ENCODE data around the gene NRL.
A peak's percentile ranks its signal among the peaks of the same experiment; 100 is the strongest.

The NRL gene

GRCh38 chr14:24098927-24099813 is 15.6 kb downstream of the NRL start:
- no peak for DNase-seq

GRCh38 chr14:24098229-24098926 is 16.4 kb downstream of the NRL start:
- no peak for DNase-seq

- no peak for DNase-seq
Measured at GRCh38 chr14:24096545-24097181, 18.1 kb downstream of the NRL start.

DNA sequence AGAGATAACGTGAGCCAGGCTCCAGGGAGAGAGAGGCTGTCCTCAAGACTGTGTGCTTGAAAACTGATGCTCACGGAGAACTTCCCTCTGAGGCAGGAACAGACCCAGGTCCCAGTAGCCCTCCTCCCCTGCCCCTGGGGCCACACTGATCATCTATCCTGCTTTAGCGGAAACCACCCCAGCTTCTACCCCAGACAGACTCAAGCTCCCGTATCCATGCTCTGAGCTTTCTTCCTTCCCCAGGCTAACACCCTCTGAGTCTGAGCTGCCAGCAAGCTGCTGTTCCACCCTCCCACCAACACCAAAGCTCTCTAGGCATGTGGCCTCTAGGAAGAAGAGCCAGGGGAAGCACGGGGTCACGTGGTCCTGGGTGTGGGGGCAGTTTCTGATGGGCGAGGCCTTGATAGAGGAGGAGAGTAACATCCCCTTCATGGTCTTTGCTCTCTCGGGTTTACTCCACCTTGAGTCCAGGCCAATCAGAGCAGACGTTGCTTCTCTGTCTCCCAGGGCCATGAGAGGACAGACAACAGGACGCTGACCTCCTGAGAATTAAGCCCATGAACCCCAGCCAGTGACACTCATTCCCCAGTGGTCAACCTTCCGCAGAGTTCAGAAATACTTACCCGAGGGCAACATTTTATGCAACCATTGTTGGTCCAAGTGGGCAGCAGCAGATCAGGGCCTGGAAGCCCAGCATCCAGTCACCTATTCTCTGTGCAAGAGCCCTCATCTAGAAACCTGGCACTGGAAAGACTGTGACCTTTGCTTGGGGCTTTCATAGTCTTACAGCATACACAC is 19.3 kb downstream of the NRL start:
- peak in 1 of 2 experiments; percentile 51 for DNase-seq

DNA sequence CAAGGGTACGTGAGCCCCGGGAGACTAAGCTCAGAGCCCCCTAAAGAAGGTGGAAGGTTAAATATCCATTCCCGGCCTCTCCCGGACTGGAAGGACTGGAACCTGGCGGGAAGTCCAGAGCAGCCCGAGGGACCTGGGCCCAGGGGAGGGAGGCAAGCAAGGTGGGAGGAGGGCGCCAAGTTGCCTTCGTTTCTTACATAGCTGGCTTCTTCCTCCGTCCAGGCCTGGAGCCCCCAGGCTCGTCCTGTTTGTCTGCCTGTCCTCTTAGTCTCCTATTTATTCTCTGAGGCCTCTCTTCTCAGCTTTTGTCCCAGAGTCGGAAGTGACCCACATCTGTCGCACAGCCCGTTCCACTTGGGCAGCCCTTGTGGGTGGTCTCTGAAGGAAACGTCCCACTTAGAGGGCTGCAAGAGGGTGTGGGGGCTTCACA is 19.9 kb downstream of the NRL start:
- DNase-seq, result peak in 1 of 2 experiments; percentile 63

- peak; percentile 95 to 98 for DNase-seq
Measured at GRCh38 chr14:24093901-24094840, 20.6 kb downstream of the NRL start, which contains the start of gene PCK2. PCK2 (plus strand) TSS chr14:24094311; CDS start chr14:24094406, 95 bp downstream.

GRCh38 chr14:24093207-24093900 is 21.4 kb downstream of the NRL start:
- DNase-seq, result no peak

- no peak for DNase-seq
Measured at GRCh38 chr14:24092505-24093206, 22.1 kb downstream of the NRL start.

- DNase-seq, result no peak
Measured at GRCh38 chr14:24092110-24092504, 22.6 kb downstream of the NRL start.

- no peak for DNase-seq
Measured at GRCh38 chr14:24089890-24090289, 24.9 kb downstream of the NRL start.

GRCh38 chr14:24088095-24088494 is 26.7 kb downstream of the NRL start:
- DNase-seq, result no peak

GRCh38 chr14:24087004-24087403 is 27.7 kb downstream of the NRL start:
- DNase-seq, result no peak

- DNase-seq, result peak; percentile 85 to 96
Measured at GRCh38 chr14:24086193-24086955, 28.4 kb downstream of the NRL start.

GRCh38 chr14:24085215-24085614 is 29.5 kb downstream of the NRL start:
- DNase-seq, result peak; percentile 93 to 97

DNA sequence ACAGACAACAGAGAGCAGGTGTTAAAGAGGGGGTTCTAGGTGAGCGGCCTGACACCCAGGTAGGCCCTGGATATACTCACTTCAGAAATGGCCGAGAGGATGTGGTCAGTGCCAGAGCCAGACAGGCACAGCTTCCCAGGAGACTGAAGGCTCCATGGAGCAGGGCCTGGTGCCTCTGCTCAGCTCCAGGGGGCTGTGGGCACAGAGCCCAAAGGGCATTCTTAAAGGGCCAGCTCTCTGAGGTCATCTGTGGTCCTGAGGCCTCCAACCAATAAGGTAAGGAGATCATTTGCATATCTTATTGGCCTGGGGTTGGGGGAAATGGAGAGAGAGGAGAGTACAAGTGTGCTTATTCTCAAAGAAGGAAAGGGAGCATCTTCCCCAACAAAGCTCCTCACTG is 30.3 kb downstream of the NRL start:
- no peak for DNase-seq

- DNase-seq, result no peak
Measured at GRCh38 chr14:24083462-24083861, 31.3 kb downstream of the NRL start.

- DNase-seq, result no peak
Measured at GRCh38 chr14:24082411-24083080, 32.2 kb downstream of the NRL start.

GRCh38 chr14:24081739-24082211 is 33.0 kb downstream of the NRL start:
- DNase-seq, result peak; percentile 89 to 90
